H9 (cell line): Measurements from ENCODE around the gene AIG1. TPM values are rescaled to one million over a fixed set of nuclear protein-coding genes. Genes with fewer than 3 reads are reported as not detected.

Experiments
- DNase-seq: peaks from one replicate; pipeline ENCODE4 v3.0.0-alpha.2; 2017
- H2AFZ ChIP-seq: one replicate; pipeline ENCODE4 v1.6.1; 2013; ENCODE audit warnings: mild to moderate bottlenecking, low read length, control low read depth, moderate library complexity
- H2AK5ac ChIP-seq: 2 replicates; pipeline ENCODE4 v1.6.1; 2013; ENCODE audit warnings: low read length, control low read depth, mixed read lengths; ENCODE audit not compliant: insufficient read length
- H2BK120ac ChIP-seq: one replicate; pipeline ENCODE4 v1.6.1; 2013; ENCODE audit warnings: low read depth, mild to moderate bottlenecking, low read length, control low read depth, inconsistent platforms; ENCODE audit not compliant: poor library complexity, severe bottlenecking
- H2BK12ac ChIP-seq: 2 replicates; pipeline ENCODE4 v1.6.1; 2013; ENCODE audit warnings: low read length, control low read depth, mixed read lengths, low read depth; ENCODE audit not compliant: insufficient read length
- H2BK15ac ChIP-seq: 2 replicates; pipeline ENCODE4 v1.6.1; 2013; ENCODE audit warnings: low read depth, low read length, control low read depth
- H2BK20ac ChIP-seq: one replicate; pipeline ENCODE4 v1.6.1; 2013; ENCODE audit warnings: low read depth, mild to moderate bottlenecking, low read length, control low read depth, inconsistent platforms; ENCODE audit not compliant: poor library complexity, severe bottlenecking
- H2BK5ac ChIP-seq: 2 replicates; pipeline ENCODE4 v1.6.1; 2013; ENCODE audit warnings: low read length, control low read depth, mixed read lengths; ENCODE audit not compliant: insufficient read length
- H3K14ac ChIP-seq: 2 replicates; pipeline ENCODE4 v1.6.1; 2013; ENCODE audit warnings: low read length, control low read depth; ENCODE audit not compliant: insufficient read depth
- H3K18ac ChIP-seq: 2 replicates; pipeline ENCODE4 v1.6.1; 2013; ENCODE audit warnings: low read depth, mild to moderate bottlenecking, mixed read lengths, low read length, control low read depth; ENCODE audit not compliant: insufficient read length
- H3K23ac ChIP-seq: 2 replicates; pipeline ENCODE4 v1.6.1; 2013; ENCODE audit warnings: low read length, control low read depth, mixed read lengths, low read depth; ENCODE audit not compliant: insufficient read length
- H3K23me2 ChIP-seq: 2 replicates; pipeline ENCODE4 v1.6.1; 2013; ENCODE audit warnings: low read depth, mild to moderate bottlenecking, mixed read lengths, low read length, control low read depth; ENCODE audit not compliant: insufficient read length, poor library complexity, severe bottlenecking
- H3K27ac ChIP-seq: 2 replicates; pipeline ENCODE4 v1.5.1; 2013; ENCODE audit warnings: low read length, control low read depth, mixed read lengths, low read depth; ENCODE audit not compliant: insufficient read length
- H3K27me3 ChIP-seq: 2 replicates; pipeline ENCODE4 v1.6.1; 2013; ENCODE audit warnings: low read length, control low read depth, inconsistent platforms; ENCODE audit not compliant: insufficient read depth
- H3K4ac ChIP-seq: 2 replicates; pipeline ENCODE4 v1.6.1; 2013; ENCODE audit warnings: low read depth, mild to moderate bottlenecking, control low read depth, inconsistent platforms, low read length, moderate library complexity
- H3K4me1 ChIP-seq: 2 replicates; pipeline ENCODE4 v1.6.1; 2013; ENCODE audit warnings: low read length, control low read depth, inconsistent platforms; ENCODE audit not compliant: insufficient read depth
- H3K4me2 ChIP-seq: 2 replicates; pipeline ENCODE4 v1.6.1; 2013; ENCODE audit warnings: low read length, control low read depth, mixed read lengths; ENCODE audit not compliant: insufficient read length, insufficient read depth
- H3K56ac ChIP-seq: 2 replicates; pipeline ENCODE4 v1.6.1; 2013; ENCODE audit warnings: low read depth, mild to moderate bottlenecking, mixed read lengths, low read length, control low read depth; ENCODE audit not compliant: insufficient read length
- H3K79me1 ChIP-seq: 2 replicates; pipeline ENCODE4 v1.6.1; 2013; ENCODE audit warnings: low read depth, mild to moderate bottlenecking, moderate library complexity, low read length, control low read depth, inconsistent platforms; ENCODE audit not compliant: insufficient read depth, poor library complexity, severe bottlenecking
- H3K79me2 ChIP-seq: 2 replicates; pipeline ENCODE4 v1.6.1; 2013; ENCODE audit warnings: low read length, control low read depth, inconsistent platforms; ENCODE audit not compliant: insufficient read depth
- H3K9ac ChIP-seq: 2 replicates; pipeline ENCODE4 v1.6.1; 2013; ENCODE audit warnings: low read length, control low read depth, mixed read lengths; ENCODE audit not compliant: insufficient read length; ENCODE audit errors: extremely low read depth
- H3K9me3 ChIP-seq: one replicate; pipeline ENCODE4 v1.6.1; 2013; ENCODE audit warnings: low read depth, low read length, inconsistent platforms; ENCODE audit not compliant: control insufficient read depth
- H3T11ph ChIP-seq: one replicate; pipeline ENCODE4 v1.6.1; 2013; ENCODE audit warnings: mild to moderate bottlenecking, low read length, control low read depth, inconsistent platforms
- H4K20me1 ChIP-seq: one replicate; pipeline ENCODE4 v1.6.1; 2013; ENCODE audit not compliant: control insufficient read depth, insufficient read length, insufficient read depth
- H4K5ac ChIP-seq: 2 replicates; pipeline ENCODE4 v1.6.1; 2013; ENCODE audit warnings: low read depth, mild to moderate bottlenecking, mixed read lengths, low read length, control low read depth; ENCODE audit not compliant: insufficient read length
- H4K8ac ChIP-seq: replicated peaks from 2 replicates; pipeline ENCODE4 v1.6.1; 2013; ENCODE audit warnings: low read length, control low read depth, mixed read lengths, low read depth; ENCODE audit not compliant: insufficient read length
- H4K91ac ChIP-seq: 2 replicates; pipeline ENCODE4 v1.6.1; 2013; ENCODE audit warnings: low read depth, mild to moderate bottlenecking, moderate library complexity, mixed read lengths, low read length, control low read depth; ENCODE audit not compliant: insufficient read length
- H3K27ac Mint-ChIP-seq, 3 experiments: 2 replicates in 2 of 3; 3 replicates in 1 of 3; pipeline ENCODE4 v1.8.0; 2020 to 2021; ENCODE audit warnings: mixed read lengths in 3 of 3, mild to moderate bottlenecking in 1 of 3, moderate library complexity in 1 of 3
- H3K27me3 Mint-ChIP-seq: 2 replicates; pipeline ENCODE4 v1.8.0; 2021; ENCODE audit warnings: low read depth, mild to moderate bottlenecking, moderate library complexity, mixed read lengths
- H3K36me3 Mint-ChIP-seq, 3 experiments: 2 replicates in 2 of 3; 3 replicates in 1 of 3; pipeline ENCODE4 v1.8.0; 2020 to 2021; ENCODE audit warnings: low read depth in 3 of 3, mixed read lengths in 3 of 3; ENCODE audit not compliant: insufficient read depth in 1 of 3
- H3K4me1 Mint-ChIP-seq, 2 experiments: 2 replicates each; pipeline ENCODE4 v1.8.0; 2020; ENCODE audit warnings: mixed read lengths in 2 of 2
- H3K4me3 Mint-ChIP-seq, 2 experiments: 2 replicates in 1 of 2; 3 replicates in 1 of 2; pipeline ENCODE4 v1.8.0; 2020 to 2021; ENCODE audit warnings: mild to moderate bottlenecking in 2 of 2, mixed read lengths in 2 of 2, moderate library complexity in 1 of 2
- H3K9me3 Mint-ChIP-seq, 2 experiments: 2 replicates in 1 of 2; 3 replicates in 1 of 2; pipeline ENCODE4 v1.8.0; 2020; ENCODE audit warnings: mild to moderate bottlenecking in 2 of 2, mixed read lengths in 2 of 2, moderate library complexity in 1 of 2
- CTCF ChIP-seq: fragments of 200-600 bp; sonication (generic); conservative IDR thresholded peaks from 3 replicates; pipeline ENCODE4 v1.8.0; 2021; ENCODE audit warnings: antibody characterized with exemption, mild to moderate bottlenecking
- WGBS: extraction: QIAGEN DNeasy Blood & Tissue Kit; methylation state at CpG from one replicate; pipeline ENCODE4 v1.1.7; 2013; ENCODE audit warnings: missing lambda C conversion rate, low lambda C conversion rate, mixed read lengths; ENCODE audit not compliant: insufficient read length; ENCODE audit errors: extremely low coverage; 5-methylcytosine and 5-hydroxymethylcytosine counted together
- total RNA-seq: library from RNA; stranded (reverse); gene quantifications from 2 replicates; pipeline ENCODE4 v1.2.1, GENCODE V29; 2021

AIG1 gene
- total RNA-seq, 1 experiment from 2014 or later: 44.6 TPM

- DNase-seq: no peak
- Mint-ChIP-seq H3K9me3 (peaks cover 0 to 14% of the 10 kb centered on the region in 2 experiments; a peak in 1 of 5 replicates), H3K4me3 (no peak overlapping the region), H3K4me1 (no peaks in the 10 kb centered on the region), H3K36me3 (peaks cover 0 to 6% (median 0%) of the 10 kb centered on the region in 3 experiments; a peak in 2 of 7 replicates), H3K27ac (no peak overlapping the region), H3K27me3 (no peaks in the 10 kb centered on the region)
- H3K27me3 ChIP-seq: no peaks in the 10 kb centered on the region
- H3K79me1 ChIP-seq: no peaks in the 10 kb centered on the region
- H3K9ac ChIP-seq: no peak overlapping the region
- no peak overlapping the region for H3T11ph ChIP-seq
- no peak overlapping the region for H3K4ac ChIP-seq
- no peaks in the 10 kb centered on the region for H3K23me2 ChIP-seq
- no peak overlapping the region for H2AFZ ChIP-seq
- H2BK15ac ChIP-seq: no peak overlapping the region
- H3K23ac ChIP-seq: no peak overlapping the region
- no peaks in the 10 kb centered on the region for H3K4me1 ChIP-seq
- H2BK12ac ChIP-seq: no peak overlapping the region
- H3K4me2 ChIP-seq: no peak overlapping the region
- no peaks in the 10 kb centered on the region for H3K79me2 ChIP-seq
- H3K14ac ChIP-seq: no peak overlapping the region
- no CpG with 5 or more reads among the region's 1 CpG for WGBS
- H3K9me3 ChIP-seq: no peaks in the 10 kb centered on the region
- H2BK5ac ChIP-seq: no peak overlapping the region
- H2BK20ac ChIP-seq: no peak overlapping the region
- no peak overlapping the region for H3K56ac ChIP-seq
- H4K5ac ChIP-seq: no peak overlapping the region
- H4K91ac ChIP-seq: no peak overlapping the region
- no peak overlapping the region for H3K27ac ChIP-seq
- H4K8ac ChIP-seq: no peak overlapping the region
- no peak overlapping the region for H2AK5ac ChIP-seq
- no peaks in the 10 kb centered on the region for H4K20me1 ChIP-seq
- no peak for TF ChIP-seq CTCF
- no peak overlapping the region for H3K18ac ChIP-seq
- H2BK120ac ChIP-seq: no peak overlapping the region
Measured at GRCh38 chr6:143349530-143349929, 288.8 kb downstream of the AIG1 start.
